GM12873 (cell line): ENCODE data around the gene EGLN1.

Experiments
- CTCF ChIP-seq: IDR thresholded peaks from 2 replicates; pipeline ENCODE4 v1.5.1; 2012; ENCODE audit warnings: low read depth, mild to moderate bottlenecking, moderate library complexity, low read length, control low read depth; ENCODE audit not compliant: insufficient read depth; ENCODE audit errors: missing control alignments

EGLN1 gene

GRCh38 chr1:231418101-231418740 is 3.9 kb downstream of the EGLN1 start:
- no peak for TF ChIP-seq CTCF

- no peak for TF ChIP-seq CTCF
Measured at GRCh38 chr1:231417513-231417912, 4.6 kb downstream of the EGLN1 start.

- no peak for TF ChIP-seq CTCF
Measured at GRCh38 chr1:231416901-231417300, 5.2 kb downstream of the EGLN1 start.

- no peak for TF ChIP-seq CTCF
Measured at GRCh38 chr1:231415018-231415583, 7.0 kb downstream of the EGLN1 start.

GRCh38 chr1:231414260-231415016 is 7.6 kb downstream of the EGLN1 start:
- no peak for TF ChIP-seq CTCF

DNA sequence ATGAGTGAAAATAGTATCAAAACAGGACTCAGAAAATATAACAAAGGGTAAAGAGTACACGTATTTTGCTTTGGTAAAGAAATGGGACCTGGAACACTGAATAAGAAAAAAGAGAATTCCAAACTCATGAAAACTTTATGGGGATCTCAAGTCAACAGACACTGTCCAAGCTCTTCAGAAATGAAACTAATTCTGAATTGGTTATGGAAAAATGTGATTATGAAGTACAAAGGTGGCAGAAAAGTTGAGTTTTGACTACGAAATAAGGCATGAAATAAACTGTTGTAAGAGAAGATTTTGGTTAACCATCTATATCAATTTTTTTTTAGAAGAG is 8.4 kb downstream of the EGLN1 start:
- TF ChIP-seq CTCF: no peak

GRCh38 chr1:231411036-231411531 is 11.0 kb downstream of the EGLN1 start:
- no peak for TF ChIP-seq CTCF
